HG02884 (cell line): ENCODE data around the gene BRD3.

Experiments
- ATAC-seq: cut with Tn5 transposase; IDR thresholded peaks from one replicate; pipeline ENCODE4 v1.9.1; 2021; ENCODE audit warnings: mild to moderate bottlenecking, moderate library complexity; ENCODE audit not compliant: unreplicated experiment

BRD3 gene

GRCh38 chr9:134054891-134055811 lies 12.7 kb downstream of the BRD3 start:
- ATAC-seq = no peak

- ATAC-seq = no peak
Observed at GRCh38 chr9:134053941-134054761, 13.7 kb downstream of the BRD3 start.

GRCh38 chr9:134053401-134053871 lies 14.4 kb downstream of the BRD3 start:
- ATAC-seq = no peak

GRCh38 chr9:134052941-134053340 lies 14.9 kb downstream of the BRD3 start:
- ATAC-seq = no peak

GRCh38 chr9:134052491-134052890 lies 15.3 kb downstream of the BRD3 start:
- no peak for ATAC-seq

GRCh38 chr9:134051319-134051718 lies 16.5 kb downstream of the BRD3 start:
- ATAC-seq = no peak

GRCh38 chr9:134050726-134051125 lies 17.1 kb downstream of the BRD3 start:
- ATAC-seq = no peak

- no peak for ATAC-seq
Observed at GRCh38 chr9:134049772-134050588, 17.8 kb downstream of the BRD3 start.

GRCh38 chr9:134049236-134049635 lies 18.6 kb downstream of the BRD3 start:
- no peak for ATAC-seq

- ATAC-seq = no peak
Observed at GRCh38 chr9:134048582-134048968, 19.3 kb downstream of the BRD3 start.

GRCh38 chr9:134047868-134048581 lies 19.8 kb downstream of the BRD3 start:
- no peak for ATAC-seq

- ATAC-seq = no peak
Observed at GRCh38 chr9:134046894-134047681, 20.7 kb downstream of the BRD3 start.

- ATAC-seq = no peak
Observed at GRCh38 chr9:134045841-134046544, 21.8 kb downstream of the BRD3 start.

- no peak for ATAC-seq
Observed at GRCh38 chr9:134044944-134045343, 22.9 kb downstream of the BRD3 start.

GRCh38 chr9:134043531-134043988 lies 24.3 kb downstream of the BRD3 start:
- ATAC-seq = no peak

GRCh38 chr9:134041649-134041962 lies 26.2 kb downstream of the BRD3 start:
- ATAC-seq = no peak

GRCh38 chr9:134040781-134041648 lies 26.8 kb downstream of the BRD3 start:
- ATAC-seq = no peak

GRCh38 chr9:134040176-134040565 lies 27.7 kb downstream of the BRD3 start:
- no peak for ATAC-seq
